ENCODE measurements around the gene STAU1.
"Not testable (repeated sequence)": the region's sequence is repeated elsewhere in the genome, so short reads cannot be mapped to it uniquely, and the experiment has no call there.

STAU1 gene

GRCh38 chr20:49112596-49113274 is 75.4 kb downstream of the STAU1 start:
- DNase-seq: no peak

- DNase-seq: no peak
Measured at GRCh38 chr20:49110767-49111694, 77.1 kb downstream of the STAU1 start.

- DNase-seq: no peak
Measured at GRCh38 chr20:49106328-49106727, 81.8 kb downstream of the STAU1 start.

- DNase-seq: not testable (repeated sequence)
Measured at GRCh38 chr20:49104979-49105547, 83.1 kb downstream of the STAU1 start.

- no peak for DNase-seq
Measured at GRCh38 chr20:49104365-49104648, 83.8 kb downstream of the STAU1 start.

- DNase-seq: no peak
Measured at GRCh38 chr20:49103647-49104364, 84.3 kb downstream of the STAU1 start.

- DNase-seq: no peak
Measured at GRCh38 chr20:49103019-49103418, 85.1 kb downstream of the STAU1 start.

GRCh38 chr20:49100972-49101371 is 87.2 kb downstream of the STAU1 start:
- no peak for DNase-seq

GRCh38 chr20:49100292-49100691 is 87.8 kb downstream of the STAU1 start:
- DNase-seq: not testable (repeated sequence)

GRCh38 chr20:49099011-49099410 is 89.1 kb downstream of the STAU1 start:
- DNase-seq: no peak

GRCh38 chr20:49098136-49098535 is 90.0 kb downstream of the STAU1 start:
- DNase-seq: no peak

- no peak for DNase-seq
Measured at GRCh38 chr20:49097159-49097558, 91.0 kb downstream of the STAU1 start.

- DNase-seq: no peak
Measured at GRCh38 chr20:49096203-49096730, 91.9 kb downstream of the STAU1 start.

GRCh38 chr20:49091762-49092161 is 96.4 kb downstream of the STAU1 start:
- no peak for DNase-seq

- no peak for DNase-seq
Measured at GRCh38 chr20:49091104-49091503, 97.0 kb downstream of the STAU1 start.

GRCh38 chr20:49082295-49082694 is 105.8 kb downstream of the STAU1 start:
- not testable (repeated sequence) for DNase-seq

GRCh38 chr20:49078310-49078709 is 109.8 kb downstream of the STAU1 start:
- DNase-seq: no peak

GRCh38 chr20:49074521-49074920 is 113.6 kb downstream of the STAU1 start:
- no peak for DNase-seq

Data from activated naive CD4-positive, alpha-beta T cell (primary cell).